Measurements from ENCODE around the gene AGPS. TPM values are rescaled to one million over a fixed set of nuclear protein-coding genes. Genes with fewer than 3 reads are reported as not detected.

AGPS gene
- total RNA-seq, 4 donors from 2014 or later, result 32.4 to 56.8 (median 38.5) TPM

GRCh38 chr2:177464549-177464948 lies 72.0 kb downstream of the AGPS start:
- no peak for TF ChIP-seq CTCF (IDR thresholded peaks at IDR 0.05; ENCODE audit: low read depth)

GRCh38 chr2:177465400-177466138 lies 73.0 kb downstream of the AGPS start:
- TF ChIP-seq CTCF (IDR thresholded peaks at IDR 0.05; ENCODE audit: low read depth), result no peak

- TF ChIP-seq CTCF (IDR thresholded peaks at IDR 0.05; ENCODE audit: low read depth), result no peak
Measured at GRCh38 chr2:177466337-177467195, 74.0 kb downstream of the AGPS start.

GRCh38 chr2:177467646-177468045 lies 75.1 kb downstream of the AGPS start:
- no peak for TF ChIP-seq CTCF (IDR thresholded peaks at IDR 0.05; ENCODE audit: low read depth)

GRCh38 chr2:177471990-177472389 lies 79.4 kb downstream of the AGPS start:
- TF ChIP-seq CTCF (IDR thresholded peaks at IDR 0.05; ENCODE audit: low read depth), result no peak

- no peak for TF ChIP-seq CTCF (IDR thresholded peaks at IDR 0.05; ENCODE audit: low read depth)
Measured at GRCh38 chr2:177474301-177474700, 81.7 kb downstream of the AGPS start.

GRCh38 chr2:177474998-177475397 lies 82.4 kb downstream of the AGPS start:
- no peak for TF ChIP-seq CTCF (IDR thresholded peaks at IDR 0.05; ENCODE audit: low read depth)

Measured in subcutaneous adipose tissue (tissue), 4 donors.